ENCODE data around the gene AGMO. TPM values are rescaled to one million over a fixed set of nuclear protein-coding genes. Genes with fewer than 3 reads are reported as not detected.
"Not testable (repeated sequence)": the region's sequence is repeated elsewhere in the genome, so short reads cannot be mapped to it uniquely, and the experiment has no call there.

The AGMO gene
- total RNA-seq, 2 experiments from 2014 or later = not detected

DNA sequence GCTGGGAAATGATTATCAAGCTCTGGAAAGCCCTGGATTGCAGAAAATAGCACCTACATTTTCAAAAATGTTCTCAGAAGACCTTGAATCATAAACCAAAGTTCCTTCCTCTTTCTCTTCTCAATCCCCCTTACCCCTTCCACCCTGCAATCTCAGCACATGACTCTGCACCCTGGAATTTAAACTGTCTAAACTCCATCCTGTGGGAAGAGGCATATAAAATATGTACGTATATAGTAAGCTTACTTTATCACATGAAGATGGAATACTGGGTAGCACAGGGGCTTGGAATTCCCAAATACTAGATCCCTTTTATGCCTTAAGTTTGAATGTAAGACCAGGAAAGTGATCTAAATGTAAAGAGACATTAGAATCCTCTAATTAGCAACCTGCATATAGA is 7.7 kb downstream of the AGMO start:
- intact Hi-C loops (cut with micrococcal nuclease) = no loop called here
- Mint-ChIP-seq H3K4me1 (ENCODE audit: low read depth) (no peaks in the 10 kb centered on the region), H3K9me3 (no peaks in the 10 kb centered on the region), H3K36me3 (ENCODE audit: low read depth) (no peaks in the 10 kb centered on the region), H3K27ac (no peak overlapping the region), H3K4me3 (no peak overlapping the region), H3K27me3 (no peaks in the 10 kb centered on the region)
- TF ChIP-seq CTCF (IDR thresholded peaks at IDR 0.05) = no peak
- ATAC-seq (no peak), DNase-seq (no peak)
- ChIA-PET CTCF (no interaction called here), POLR2A (no interaction called here)

GRCh38 chr7:15547320-15547719 is 14.5 kb downstream of the AGMO start:
- CTCF ChIA-PET; H3K36me3 Mint-ChIP-seq (ENCODE audit: low read depth); H3K27me3 Mint-ChIP-seq; H3K4me1 Mint-ChIP-seq (ENCODE audit: low read depth); ATAC-seq; H3K9me3 Mint-ChIP-seq; H3K27ac Mint-ChIP-seq; POLR2A ChIA-PET; DNase-seq; H3K4me3 Mint-ChIP-seq; intact Hi-C loops (cut with micrococcal nuclease): not testable (repeated sequence)

GRCh38 chr7:15546272-15546792 is 15.5 kb downstream of the AGMO start:
- intact Hi-C loops (cut with micrococcal nuclease) = no loop called here
- DNase-seq = no peak
- ChIA-PET POLR2A (no interaction called here), CTCF (no interaction called here)
- Mint-ChIP-seq H3K4me3 (no peak overlapping the region), H3K27me3 (no peaks in the 10 kb centered on the region), H3K9me3 (peaks cover 2% of the 10 kb centered on the region), H3K4me1 (ENCODE audit: low read depth) (no peaks in the 10 kb centered on the region), H3K27ac (no peak overlapping the region), H3K36me3 (ENCODE audit: low read depth) (no peaks in the 10 kb centered on the region)
- TF ChIP-seq CTCF (IDR thresholded peaks at IDR 0.05) = no peak
- no peak for ATAC-seq

- intact Hi-C loops (cut with micrococcal nuclease) = no loop called here
These were observed 17.8 kb downstream of the AGMO start for GRCh38 chr7:15544050-15544449.

GRCh38 chr7:15543256-15543655 is 18.6 kb downstream of the AGMO start:
- intact Hi-C loops (cut with micrococcal nuclease) = no loop called here
- CTCF ChIA-PET = no interaction called here

More at GRCh38 chr7:15544050-15544449, 17.8 kb downstream of the AGMO start:
- TF ChIP-seq CTCF (IDR thresholded peaks at IDR 0.05) = no peak
- Mint-ChIP-seq H3K27ac (no peak overlapping the region), H3K9me3 (peaks cover 8% of the 10 kb centered on the region), H3K36me3 (ENCODE audit: low read depth) (no peaks in the 10 kb centered on the region), H3K4me3 (no peak overlapping the region), H3K27me3 (no peaks in the 10 kb centered on the region), H3K4me1 (ENCODE audit: low read depth) (no peaks in the 10 kb centered on the region)
- POLR2A ChIA-PET = no interaction called here
- DNase-seq = no peak
- no peak for ATAC-seq
- CTCF ChIA-PET = no interaction called here

More at GRCh38 chr7:15543256-15543655, 18.6 kb downstream of the AGMO start:
- Mint-ChIP-seq H3K27me3 (no peaks in the 10 kb centered on the region), H3K4me3 (no peak overlapping the region), H3K27ac (no peak overlapping the region), H3K9me3 (peaks cover 11% of the 10 kb centered on the region), H3K4me1 (ENCODE audit: low read depth) (no peaks in the 10 kb centered on the region), H3K36me3 (ENCODE audit: low read depth) (no peaks in the 10 kb centered on the region)
- POLR2A ChIA-PET = no interaction called here
- ATAC-seq (no peak), DNase-seq (no peak)
- TF ChIP-seq CTCF (IDR thresholded peaks at IDR 0.05) = no peak
